GM21360 (cell line): ENCODE results near the gene MAP3K1.

Experiments used
- ATAC-seq: cut with Tn5 transposase; IDR thresholded peaks from one replicate; pipeline ENCODE4 v1.9.1; 2021; ENCODE audit warnings: mild to moderate bottlenecking, moderate library complexity; ENCODE audit not compliant: unreplicated experiment

The MAP3K1 gene

GRCh38 chr5:56845277-56845676 lies 29.9 kb downstream of the MAP3K1 start:
- no peak for ATAC-seq

- no peak for ATAC-seq
Observed at GRCh38 chr5:56845904-56846480, 30.6 kb downstream of the MAP3K1 start.

GRCh38 chr5:56848206-56848605 lies 32.9 kb downstream of the MAP3K1 start:
- no peak for ATAC-seq

GRCh38 chr5:56849671-56850070 lies 34.3 kb downstream of the MAP3K1 start:
- no peak for ATAC-seq

GRCh38 chr5:56850423-56850822 lies 35.1 kb downstream of the MAP3K1 start:
- ATAC-seq = no peak

GRCh38 chr5:56851258-56851941 lies 36.1 kb downstream of the MAP3K1 start:
- ATAC-seq = no peak

- no peak for ATAC-seq
Observed at GRCh38 chr5:56852228-56853000, 37.1 kb downstream of the MAP3K1 start.

GRCh38 chr5:56853698-56854097 lies 38.3 kb downstream of the MAP3K1 start:
- no peak for ATAC-seq

GRCh38 chr5:56854920-56855319 lies 39.6 kb downstream of the MAP3K1 start:
- ATAC-seq = no peak

GRCh38 chr5:56856541-56857178 lies 41.3 kb downstream of the MAP3K1 start:
- no peak for ATAC-seq

GRCh38 chr5:56858777-56859442 lies 43.6 kb downstream of the MAP3K1 start:
- no peak for ATAC-seq

GRCh38 chr5:56861893-56862485 lies 46.6 kb downstream of the MAP3K1 start:
- ATAC-seq = no peak

GRCh38 chr5:56862909-56863308 lies 47.6 kb downstream of the MAP3K1 start:
- no peak for ATAC-seq

GRCh38 chr5:56871777-56872176 lies 56.4 kb downstream of the MAP3K1 start:
- no peak for ATAC-seq

- no peak for ATAC-seq
Observed at GRCh38 chr5:56873056-56873455, 57.7 kb downstream of the MAP3K1 start.

GRCh38 chr5:56876327-56876726 lies 61.0 kb downstream of the MAP3K1 start:
- no peak for ATAC-seq

GRCh38 chr5:56881571-56881970 lies 66.2 kb downstream of the MAP3K1 start:
- no peak for ATAC-seq

- no peak for ATAC-seq
Observed at GRCh38 chr5:56893251-56893951, 78.1 kb downstream of the MAP3K1 start.

GRCh38 chr5:56896763-56897162 lies 81.4 kb downstream of the MAP3K1 start:
- ATAC-seq = no peak

GRCh38 chr5:56898213-56898612 lies 82.9 kb downstream of the MAP3K1 start:
- ATAC-seq = no peak
